K562 (cell line): ENCODE data around the gene BEST2. TPM values are rescaled to one million over a fixed set of nuclear protein-coding genes. Genes with fewer than 3 reads are reported as not detected.

Experiments used
- ARID1B ChIP-seq: fragments of 450-650 bp; IDR thresholded peaks from 2 replicates; pipeline ENCODE4 v1.6.1; 2016; ENCODE audit warnings: antibody characterized with exemption, mild to moderate bottlenecking, inconsistent platforms
- BCOR ChIP-seq: fragments of 450-650 bp; IDR thresholded peaks from 2 replicates; pipeline ENCODE4 v1.6.1; 2016
- C11orf30 ChIP-seq: fragments of 450-650 bp; IDR thresholded peaks from 2 replicates; pipeline ENCODE4 v1.6.1; 2016; ENCODE audit warnings: low read depth, mild to moderate bottlenecking
- CBX5 ChIP-seq: IDR thresholded peaks from 2 replicates; pipeline ENCODE4 v1.6.1; 2014; ENCODE audit warnings: low read depth, borderline replicate concordance
- CEBPB ChIP-seq: fragments of 450-650 bp; IDR thresholded peaks from 2 replicates; pipeline ENCODE4 v1.6.1; 2016; ENCODE audit warnings: missing genetic modification characterization, missing compliant biosample characterization
- ELF4 ChIP-seq: fragments of 450-650 bp; formaldehyde crosslinking; IDR thresholded peaks from 2 replicates; pipeline ENCODE4 v1.4.0; 2022; ENCODE audit warnings: missing genetic modification characterization
- FOXJ3 ChIP-seq: sonication (generic); formaldehyde crosslinking; IDR thresholded peaks from 2 replicates; pipeline ENCODE4 v1.4.0; 2020; ENCODE audit warnings: mild to moderate bottlenecking, missing genetic modification reagents
- FUS ChIP-seq: fragments of 200-400 bp; formaldehyde crosslinking; optimal IDR thresholded peaks from 2 replicates; pipeline ENCODE3; 2017; ENCODE audit warnings: low read depth, low read length
- RFX7 ChIP-seq: fragments of 250-450 bp; sonication (Bioruptor Pico); IDR thresholded peaks from 2 replicates; pipeline ENCODE4 v1.5.1; 2021; ENCODE audit warnings: mild to moderate bottlenecking
- SIN3B ChIP-seq: fragments of 450-650 bp; IDR thresholded peaks from 2 replicates; pipeline ENCODE4 v1.6.1; 2017; ENCODE audit warnings: low read depth, mild to moderate bottlenecking, moderate library complexity
- SMARCE1 ChIP-seq: fragments of 450-650 bp; IDR thresholded peaks from 2 replicates; pipeline ENCODE4 v1.7.1; 2016; ENCODE audit warnings: mild to moderate bottlenecking
- ZC3H8 ChIP-seq: fragments of 450-650 bp; IDR thresholded peaks from 2 replicates; pipeline ENCODE4 v1.6.1; 2017
- ZNF717 ChIP-seq: fragments of 250-450 bp; sonication (Bioruptor Pico); IDR thresholded peaks from 2 replicates; pipeline ENCODE4 v1.5.0; 2021
- polyA plus RNA-seq, 8 experiments: library from polyadenylated mRNA; depleted of rRNA in 4 of 8; stranded (reverse) in 5 of 8; unstranded in 3 of 8; fragments of >200 nt; fragmentation: Nextera tagmentation in 2 of 8; fragmentation: Illumina TruSeq in 1 of 8; extraction: Ambion mirVana in 2 of 8; extraction: Trizol in 1 of 8; gene quantifications; 2 replicates each; pipeline versions ENCODE4 v1.2.1 to v1.2.3, GENCODE V29; 2011 to 2014; ENCODE audit warnings: inconsistent platforms in 1 of 8, missing spikeins in 1 of 8
- total RNA-seq, 7 experiments: library from RNA; depleted of rRNA in 6 of 7; stranded (reverse); fragments of >200 nt in 6 of 7; fragmentation: Illumina TruSeq in 2 of 7; extraction: Trizol in 2 of 7; gene quantifications; 2 replicates each; pipeline versions ENCODE4 v1.2.1 to v1.2.3, GENCODE V29; 2011 to 2021; ENCODE audit warnings: low replicate concordance in 1 of 7
- TF ChIP-seq, protein P1 (sequence below): fragments of 450-650 bp; IDR thresholded peaks from 2 replicates; pipeline ENCODE4 v1.6.1; 2017; ENCODE audit warnings: antibody characterized with exemption
- TF ChIP-seq, protein P2 (sequence below): fragments of 450-650 bp; formaldehyde crosslinking; IDR thresholded peaks from 2 replicates; pipeline ENCODE4 v1.4.0; 2020; ENCODE audit warnings: mild to moderate bottlenecking, moderate library complexity
- TF ChIP-seq, protein P3 (sequence below), 2 experiments: fragments of 450-650 bp; IDR thresholded peaks; 2 replicates each; pipeline ENCODE4 v1.6.1; 2016; ENCODE audit warnings: mild to moderate bottlenecking in 2 of 2, borderline replicate concordance in 1 of 2, low read depth in 1 of 2, moderate library complexity in 1 of 2

Gene BEST2
- total and polyA plus RNA-seq, 9 of the 15 experiments (the other 6 are each of a cell fraction or from before 2014, with no cell fraction given) = not detected

DNA sequence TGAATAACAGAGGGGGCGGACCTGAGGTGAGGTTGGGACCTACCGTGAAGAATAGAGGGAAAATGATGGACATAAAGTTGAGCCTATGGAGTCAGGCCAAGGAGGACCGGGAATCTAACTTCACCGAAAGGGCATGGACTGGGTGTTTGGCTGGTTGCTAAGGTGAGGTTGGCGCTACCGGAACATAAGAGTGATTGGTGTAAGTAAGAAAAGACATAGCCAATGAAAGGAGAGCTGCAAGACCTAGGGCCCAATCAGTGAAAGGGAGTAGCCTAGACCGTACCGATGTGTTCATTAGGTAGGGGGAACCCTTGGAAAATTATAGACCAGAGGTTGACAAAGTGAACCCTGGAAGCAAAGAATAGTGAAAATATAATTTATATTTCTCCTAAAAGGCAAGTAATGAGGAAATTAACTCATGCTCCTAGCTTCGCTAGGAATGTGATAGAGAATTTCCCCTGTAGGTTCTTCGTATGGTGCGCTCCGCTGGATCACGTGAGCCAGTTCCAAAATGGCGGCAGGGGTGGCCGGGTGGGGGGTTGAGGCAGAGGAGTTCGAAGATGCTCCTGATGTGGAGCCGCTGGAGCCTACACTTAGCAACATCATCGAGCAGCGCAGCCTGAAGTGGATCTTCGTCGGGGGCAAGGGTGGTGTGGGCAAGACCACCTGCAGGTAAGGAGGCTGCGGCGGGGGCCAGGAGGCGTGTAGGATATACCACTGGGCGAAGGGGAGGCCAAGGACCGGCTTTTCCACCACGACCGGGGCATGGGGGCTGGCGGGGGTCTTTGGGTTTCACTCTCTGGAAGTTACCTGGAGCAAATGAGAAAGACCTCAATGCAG, 14.4 kb upstream of the BEST2 start, which contains the start of gene GET3 (continued):
- TF ChIP-seq, protein P1, sequence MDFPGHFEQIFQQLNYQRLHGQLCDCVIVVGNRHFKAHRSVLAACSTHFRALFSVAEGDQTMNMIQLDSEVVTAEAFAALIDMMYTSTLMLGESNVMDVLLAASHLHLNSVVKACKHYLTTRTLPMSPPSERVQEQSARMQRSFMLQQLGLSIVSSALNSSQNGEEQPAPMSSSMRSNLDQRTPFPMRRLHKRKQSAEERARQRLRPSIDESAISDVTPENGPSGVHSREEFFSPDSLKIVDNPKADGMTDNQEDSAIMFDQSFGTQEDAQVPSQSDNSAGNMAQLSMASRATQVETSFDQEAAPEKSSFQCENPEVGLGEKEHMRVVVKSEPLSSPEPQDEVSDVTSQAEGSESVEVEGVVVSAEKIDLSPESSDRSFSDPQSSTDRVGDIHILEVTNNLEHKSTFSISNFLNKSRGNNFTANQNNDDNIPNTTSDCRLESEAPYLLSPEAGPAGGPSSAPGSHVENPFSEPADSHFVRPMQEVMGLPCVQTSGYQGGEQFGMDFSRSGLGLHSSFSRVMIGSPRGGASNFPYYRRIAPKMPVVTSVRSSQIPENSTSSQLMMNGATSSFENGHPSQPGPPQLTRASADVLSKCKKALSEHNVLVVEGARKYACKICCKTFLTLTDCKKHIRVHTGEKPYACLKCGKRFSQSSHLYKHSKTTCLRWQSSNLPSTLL = no peak
- TF ChIP-seq BCOR (no peak), FOXJ3 (CRISPR knock-in tag) (peak; percentile 80; the same call in 1 of the 2 replicates), FUS (no peak), CEBPB (no peak), RFX7 (CRISPR knock-in tag) (no peak), CBX5 (no peak), SIN3B (peak; percentile 100), ZNF717 (CRISPR knock-in tag) (no peak), ZC3H8 (no peak), ELF4 (CRISPR knock-in tag) (0 out of 2 replicates have a peak, but pooled peaks have one; percentile 18), SMARCE1 (0 out of 2 replicates have a peak, but pooled peaks have one; percentile 24), C11orf30 (peak; percentile 100), ARID1B (0 out of 2 replicates have a peak, but pooled peaks have one; percentile 20)
- TF ChIP-seq, protein P2, sequence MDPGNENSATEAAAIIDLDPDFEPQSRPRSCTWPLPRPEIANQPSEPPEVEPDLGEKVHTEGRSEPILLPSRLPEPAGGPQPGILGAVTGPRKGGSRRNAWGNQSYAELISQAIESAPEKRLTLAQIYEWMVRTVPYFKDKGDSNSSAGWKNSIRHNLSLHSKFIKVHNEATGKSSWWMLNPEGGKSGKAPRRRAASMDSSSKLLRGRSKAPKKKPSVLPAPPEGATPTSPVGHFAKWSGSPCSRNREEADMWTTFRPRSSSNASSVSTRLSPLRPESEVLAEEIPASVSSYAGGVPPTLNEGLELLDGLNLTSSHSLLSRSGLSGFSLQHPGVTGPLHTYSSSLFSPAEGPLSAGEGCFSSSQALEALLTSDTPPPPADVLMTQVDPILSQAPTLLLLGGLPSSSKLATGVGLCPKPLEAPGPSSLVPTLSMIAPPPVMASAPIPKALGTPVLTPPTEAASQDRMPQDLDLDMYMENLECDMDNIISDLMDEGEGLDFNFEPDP (CRISPR knock-in tag) = no peak
- TF ChIP-seq, protein P3, sequence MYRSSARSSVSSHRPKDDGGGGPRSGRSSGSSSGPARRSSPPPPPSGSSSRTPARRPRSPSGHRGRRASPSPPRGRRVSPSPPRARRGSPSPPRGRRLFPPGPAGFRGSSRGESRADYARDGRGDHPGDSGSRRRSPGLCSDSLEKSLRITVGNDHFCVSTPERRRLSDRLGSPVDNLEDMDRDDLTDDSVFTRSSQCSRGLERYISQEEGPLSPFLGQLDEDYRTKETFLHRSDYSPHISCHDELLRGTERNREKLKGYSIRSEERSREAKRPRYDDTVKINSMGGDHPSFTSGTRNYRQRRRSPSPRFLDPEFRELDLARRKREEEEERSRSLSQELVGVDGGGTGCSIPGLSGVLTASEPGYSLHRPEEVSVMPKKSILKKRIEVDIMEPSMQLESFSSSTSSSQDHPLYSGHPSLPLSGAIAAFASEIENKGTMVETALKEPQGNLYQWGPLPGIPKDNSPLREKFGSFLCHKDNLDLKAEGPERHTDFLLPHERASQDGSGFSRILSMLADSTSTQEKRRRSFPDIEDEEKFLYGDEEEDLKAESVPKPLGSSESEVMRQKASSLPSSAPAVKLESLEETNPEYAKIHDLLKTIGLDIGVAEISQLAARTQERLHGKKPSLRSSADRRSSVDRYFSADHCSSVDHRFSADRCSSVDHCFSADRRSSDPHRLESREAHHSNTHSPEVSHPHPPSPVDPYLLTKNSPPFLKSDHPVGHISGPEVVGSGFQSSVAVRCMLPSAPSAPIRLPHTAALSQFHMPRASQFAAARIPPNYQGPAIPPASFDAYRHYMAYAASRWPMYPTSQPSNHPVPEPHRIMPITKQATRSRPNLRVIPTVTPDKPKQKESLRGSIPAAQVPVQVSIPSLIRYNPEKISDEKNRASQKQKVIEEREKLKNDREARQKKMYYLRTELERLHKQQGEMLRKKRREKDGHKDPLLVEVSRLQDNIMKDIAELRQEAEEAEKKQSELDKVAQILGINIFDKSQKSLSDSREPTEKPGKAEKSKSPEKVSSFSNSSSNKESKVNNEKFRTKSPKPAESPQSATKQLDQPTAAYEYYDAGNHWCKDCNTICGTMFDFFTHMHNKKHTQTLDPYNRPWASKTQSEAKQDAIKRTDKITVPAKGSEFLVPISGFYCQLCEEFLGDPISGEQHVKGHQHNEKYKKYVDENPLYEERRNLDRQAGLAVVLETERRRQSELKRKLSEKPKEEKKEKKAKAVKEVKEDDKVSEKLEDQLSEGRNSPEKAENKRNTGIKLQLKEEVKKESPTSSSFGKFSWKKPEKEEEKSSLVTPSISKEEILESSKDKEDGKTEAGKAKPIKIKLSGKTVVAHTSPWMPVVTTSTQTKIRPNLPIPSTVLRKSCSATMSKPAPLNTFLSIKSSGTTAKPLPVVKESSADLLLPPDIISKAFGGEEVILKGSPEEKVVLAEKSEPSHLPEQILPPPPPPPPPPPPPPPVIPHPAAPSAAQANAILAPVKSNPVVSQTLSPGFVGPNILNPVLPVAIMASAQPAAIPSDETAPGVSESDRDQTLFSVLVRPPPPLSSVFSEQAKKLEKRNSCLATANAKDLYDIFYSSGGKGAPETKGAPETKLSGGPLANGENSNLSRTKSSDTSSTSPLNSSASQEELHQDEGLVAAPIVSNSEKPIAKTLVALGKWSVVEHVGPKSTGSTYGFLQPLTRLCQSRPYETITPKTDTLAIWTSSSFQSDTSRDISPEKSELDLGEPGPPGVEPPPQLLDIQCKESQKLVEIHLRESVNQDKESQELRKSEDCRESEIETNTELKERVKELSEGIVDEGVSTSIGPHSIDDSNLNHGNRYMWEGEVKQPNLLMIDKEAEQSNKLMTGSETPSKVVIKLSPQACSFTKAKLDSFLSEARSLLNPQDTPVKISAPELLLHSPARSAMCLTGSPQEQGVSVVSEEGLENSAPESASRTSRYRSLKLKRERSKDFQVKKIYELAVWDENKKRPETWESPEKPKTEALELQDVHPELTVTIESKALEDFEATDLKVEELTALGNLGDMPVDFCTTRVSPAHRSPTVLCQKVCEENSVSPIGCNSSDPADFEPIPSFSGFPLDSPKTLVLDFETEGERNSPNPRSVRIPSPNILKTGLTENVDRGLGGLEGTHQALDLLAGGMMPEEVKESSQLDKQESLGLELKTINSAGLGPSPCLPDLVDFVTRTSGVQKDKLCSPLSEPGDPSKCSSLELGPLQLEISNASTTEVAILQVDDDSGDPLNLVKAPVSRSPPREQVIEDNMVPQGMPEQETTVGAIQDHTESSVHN (IDR thresholded peaks at IDR 0.05; ENCODE audit: borderline replicate concordance in 1 of 2, low read depth in 1 of 2) = 0 out of 4 replicates have a peak, but pooled peaks of 1 of the 2 experiments have one; percentile 48
